Heart left ventricle (tissue), 13 donors: ENCODE measurements around the gene RPS14.

Experiments used
- POLR2A ChIP-seq, 2 donors: fragments of 450-650 bp; IDR thresholded peaks; one replicate each; pipeline ENCODE4 v1.6.1; 2017; ENCODE audit warnings: antibody characterized with exemption in 2 of 2, mild to moderate bottlenecking in 2 of 2, moderate library complexity in 2 of 2
- TF ChIP-seq, protein P1 (sequence below), 12 donors: fragments of 200-600 bp; sonication (generic) in 4 of 12; IDR thresholded peaks; one replicate each; pipeline versions ENCODE4 v1.5.0 to v1.8.0; 2018 to 2022; ENCODE audit warnings: antibody characterized with exemption in 12 of 12, mild to moderate bottlenecking in 5 of 12
- donor health status: ischemic (EF 13 %, LVEDD 7.1; RV severe dilation, severe dysfunction).
- donor health status: DM: no; HTN: yes; CAD: no.
- donor health status: DM: no; HTN: no; CAD: no.
- donor health status: ischemic (EF 25% LVEDD 6.9; RV normal size, moderate dysfunction).
- donor health status: ischemic (EF 25% LVEDD 5.7; RV mildly dilated, moderate dysfunction).
- donor health status: ischemic (EF 35%, LVEDD 5.7; RV mildly dilated, moderate dysfunction).
- donor health status: nonischemic (EF 11% LVEDD 7.7; RV severe dilation, severe dysfunction).
- donor health status: DM: yes; HTN: yes; CAD: no.
- donor health status: PGD.
- donor health status: ischemic (EF 29% LVEDD 5.4; RV normal size, mild dysfunction).
- donor health status: nonischemic (EF 23%, LVEDD 6.1; RV moderate dilation, normal function).

DNA sequence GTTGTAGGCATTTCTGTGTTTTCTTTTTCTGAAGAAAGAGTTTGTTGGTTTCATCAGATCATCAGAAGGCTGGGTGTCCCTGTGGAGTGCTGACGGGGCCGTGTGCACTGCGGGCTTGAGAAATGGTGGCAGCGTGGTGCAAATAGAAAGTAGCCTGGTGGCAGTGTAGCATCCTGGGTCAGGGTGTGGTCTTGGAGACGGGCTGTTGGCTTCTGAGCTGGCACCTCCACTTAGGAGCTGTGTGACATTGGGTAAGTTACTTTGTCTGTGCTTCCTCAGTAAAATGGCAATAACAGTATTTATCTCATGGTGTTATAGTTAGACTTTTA is 48.4 kb upstream of the RPS14 start:
- TF ChIP-seq, protein P1, sequence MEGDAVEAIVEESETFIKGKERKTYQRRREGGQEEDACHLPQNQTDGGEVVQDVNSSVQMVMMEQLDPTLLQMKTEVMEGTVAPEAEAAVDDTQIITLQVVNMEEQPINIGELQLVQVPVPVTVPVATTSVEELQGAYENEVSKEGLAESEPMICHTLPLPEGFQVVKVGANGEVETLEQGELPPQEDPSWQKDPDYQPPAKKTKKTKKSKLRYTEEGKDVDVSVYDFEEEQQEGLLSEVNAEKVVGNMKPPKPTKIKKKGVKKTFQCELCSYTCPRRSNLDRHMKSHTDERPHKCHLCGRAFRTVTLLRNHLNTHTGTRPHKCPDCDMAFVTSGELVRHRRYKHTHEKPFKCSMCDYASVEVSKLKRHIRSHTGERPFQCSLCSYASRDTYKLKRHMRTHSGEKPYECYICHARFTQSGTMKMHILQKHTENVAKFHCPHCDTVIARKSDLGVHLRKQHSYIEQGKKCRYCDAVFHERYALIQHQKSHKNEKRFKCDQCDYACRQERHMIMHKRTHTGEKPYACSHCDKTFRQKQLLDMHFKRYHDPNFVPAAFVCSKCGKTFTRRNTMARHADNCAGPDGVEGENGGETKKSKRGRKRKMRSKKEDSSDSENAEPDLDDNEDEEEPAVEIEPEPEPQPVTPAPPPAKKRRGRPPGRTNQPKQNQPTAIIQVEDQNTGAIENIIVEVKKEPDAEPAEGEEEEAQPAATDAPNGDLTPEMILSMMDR (IDR thresholded peaks at IDR 0.05), result no peak
- no peak for TF ChIP-seq POLR2A (IDR thresholded peaks at IDR 0.05)
